ENCODE measurements around the gene SYNE2. TPM values are rescaled to one million over a fixed set of nuclear protein-coding genes. Genes with fewer than 3 reads are reported as not detected.
"Not testable (repeated sequence)": the region's sequence is repeated elsewhere in the genome, so short reads cannot be mapped to it uniquely, and the experiment has no call there.

Gene SYNE2
- total RNA-seq, 1 donor from 2014 or later, result 44.2 TPM

GRCh38 chr14:64038841-64039542 is 186.2 kb downstream of the SYNE2 start:
- no peak for DNase-seq (ENCODE audit: low read depth)
- no peak for TF ChIP-seq CTCF (conservative IDR thresholded peaks at IDR 0.05; ENCODE audit: low read depth, low read length)
- no peak overlapping the region for H3K4me3 ChIP-seq (ENCODE audit: low read depth, low read length)

GRCh38 chr14:64040044-64040443 is 187.2 kb downstream of the SYNE2 start:
- no peak overlapping the region for H3K4me3 ChIP-seq (ENCODE audit: low read depth, low read length)
- no peak for TF ChIP-seq CTCF (conservative IDR thresholded peaks at IDR 0.05; ENCODE audit: low read depth, low read length)
- DNase-seq (ENCODE audit: low read depth), result no peak

- DNase-seq (ENCODE audit: low read depth); H3K4me3 ChIP-seq (ENCODE audit: low read depth, low read length): not testable (repeated sequence)
Measured at GRCh38 chr14:64043296-64043695, 190.5 kb downstream of the SYNE2 start.

GRCh38 chr14:64045091-64045490 is 192.3 kb downstream of the SYNE2 start:
- no peak for DNase-seq (ENCODE audit: low read depth)
- TF ChIP-seq CTCF (conservative IDR thresholded peaks at IDR 0.05; ENCODE audit: low read depth, low read length), result no peak
- H3K4me3 ChIP-seq (ENCODE audit: low read depth, low read length), result no peak overlapping the region

- no peak for DNase-seq (ENCODE audit: low read depth)
- no peak for TF ChIP-seq CTCF (conservative IDR thresholded peaks at IDR 0.05; ENCODE audit: low read depth, low read length)
- H3K4me3 ChIP-seq (ENCODE audit: low read depth, low read length), result no peak overlapping the region
Measured at GRCh38 chr14:64049616-64050381, 197.0 kb downstream of the SYNE2 start.

- H3K4me3 ChIP-seq (ENCODE audit: low read depth, low read length), result no peak overlapping the region
- peak; percentile 4 for DNase-seq (ENCODE audit: low read depth)
- no peak for TF ChIP-seq CTCF (conservative IDR thresholded peaks at IDR 0.05; ENCODE audit: low read depth, low read length)
Measured at GRCh38 chr14:64053694-64054669, 201.2 kb downstream of the SYNE2 start.
